CD4-positive, alpha-beta T cell treated with Interferon alpha-2 for 1 hour (primary cell): ENCODE results near the gene MTHFD1L.

Source experiments
- DNase-seq, 2 donors: peaks; one replicate each; pipeline ENCODE4 v3.0.0-alpha.2; 2020 to 2022

MTHFD1L gene

GRCh38 chr6:150993253-150993652 lies 127.8 kb downstream of the MTHFD1L start:
- no peak for DNase-seq

DNA sequence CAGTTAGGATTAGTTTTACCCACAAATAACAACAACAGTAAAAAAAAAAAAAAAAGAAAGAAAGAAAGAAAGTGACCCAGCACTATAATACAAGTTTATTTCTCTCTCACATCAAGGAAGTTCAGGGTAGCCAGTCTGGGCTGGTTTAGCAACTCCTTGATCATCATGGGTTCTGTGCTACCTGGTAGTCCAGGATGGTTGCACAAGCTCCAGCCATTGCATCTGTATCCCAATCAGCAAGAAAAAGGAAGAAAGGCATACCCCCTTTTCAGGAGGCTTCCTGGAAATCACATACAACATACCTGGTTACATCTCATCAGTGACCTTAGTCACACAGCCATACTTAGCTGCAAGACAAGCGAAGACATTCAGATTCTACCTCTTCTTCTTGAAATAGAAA lies 128.5 kb downstream of the MTHFD1L start:
- DNase-seq = no peak

- DNase-seq = no peak
These were observed 131.5 kb downstream of the MTHFD1L start for GRCh38 chr6:150996968-150997367.

DNA sequence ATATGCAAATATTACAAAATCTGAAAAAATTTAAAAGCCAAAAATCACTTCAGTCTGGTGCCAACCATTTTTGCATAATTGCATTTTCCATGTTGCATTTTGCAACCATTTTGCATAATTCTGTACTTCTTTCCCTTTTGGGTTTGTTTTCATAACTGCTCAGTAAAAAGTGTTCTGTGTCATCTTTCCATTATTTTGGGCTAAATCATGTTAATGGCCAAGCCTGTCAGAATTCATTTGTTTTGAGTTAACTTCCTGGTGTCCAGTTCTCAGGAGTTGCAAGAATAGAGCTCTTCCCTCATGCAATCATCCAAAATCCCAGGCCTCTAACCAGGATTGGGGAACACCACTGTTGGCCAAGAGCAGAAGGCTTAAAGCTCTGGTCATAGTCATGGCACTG lies 133.6 kb downstream of the MTHFD1L start:
- DNase-seq = no peak

DNA sequence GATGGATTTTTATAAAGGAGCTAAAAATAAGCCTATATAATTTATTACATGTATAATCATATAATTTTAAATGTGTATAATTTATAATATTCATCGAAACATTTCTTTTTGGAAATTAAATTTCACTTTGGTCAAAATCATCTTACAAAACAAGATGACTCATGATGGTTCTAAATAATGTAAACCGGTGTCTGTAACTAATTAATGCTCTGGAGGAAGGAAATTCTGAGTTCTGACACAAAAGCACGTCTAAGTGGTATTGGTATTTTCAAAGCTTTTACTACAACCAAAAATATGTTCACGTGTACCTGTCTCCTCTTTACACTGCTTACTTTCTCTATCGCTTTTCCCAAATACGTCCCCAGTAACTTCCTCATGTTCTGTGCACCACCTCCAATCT lies 134.1 kb downstream of the MTHFD1L start:
- no peak for DNase-seq

DNA sequence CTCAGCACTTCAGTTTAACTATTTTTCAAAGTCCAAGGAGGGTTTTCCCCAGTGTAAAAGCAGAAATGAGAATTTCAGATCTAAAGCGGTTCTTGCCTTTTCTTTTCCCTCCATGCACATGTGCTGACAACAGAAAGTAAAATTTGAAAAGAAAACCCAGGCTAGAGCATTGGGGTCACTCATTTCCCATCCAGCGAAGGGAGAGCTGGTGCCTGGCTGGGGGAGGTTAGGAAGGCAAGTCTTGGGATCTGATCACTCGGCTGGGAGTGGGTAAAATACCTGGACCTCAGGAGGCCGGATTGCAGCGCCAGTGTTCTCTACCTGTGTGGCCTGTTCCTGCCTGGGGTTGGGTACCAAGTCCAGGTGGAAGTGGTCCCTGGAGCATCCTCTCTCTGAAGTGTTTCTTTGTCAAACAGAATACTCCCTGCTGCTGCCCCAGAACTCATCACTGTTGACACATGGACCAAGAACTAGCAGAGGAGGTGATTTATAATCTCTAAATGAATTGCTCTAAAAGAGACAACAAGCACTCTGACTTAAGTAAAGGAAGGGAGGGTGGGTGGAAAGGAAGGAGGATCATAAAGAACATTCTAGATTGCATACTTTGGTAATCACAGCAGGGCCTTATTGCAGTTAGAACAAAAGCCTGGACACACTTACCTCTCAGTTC lies 136.0 kb downstream of the MTHFD1L start:
- no peak for DNase-seq

DNA sequence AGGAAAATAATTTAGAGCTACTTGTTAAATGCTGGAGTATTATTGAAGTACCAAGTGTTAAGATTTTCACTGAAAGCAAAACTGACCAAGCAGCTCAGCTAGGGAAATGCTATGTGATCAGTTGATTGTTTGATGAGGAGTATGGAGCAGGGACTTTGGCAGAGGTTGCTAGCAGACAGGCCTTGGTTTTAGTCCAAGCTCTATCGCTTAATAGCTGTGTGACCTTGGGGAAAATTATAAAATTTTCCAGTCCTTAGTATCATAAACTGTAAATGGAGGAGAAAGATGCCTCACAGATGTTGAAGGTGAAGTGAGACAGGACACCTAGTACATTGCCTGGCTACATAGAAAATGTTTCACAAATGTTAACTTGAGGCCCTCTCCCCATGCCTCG lies 136.6 kb downstream of the MTHFD1L start:
- DNase-seq = no peak

- no peak for DNase-seq
These were observed 137.0 kb downstream of the MTHFD1L start for GRCh38 chr6:151002491-151002935.

GRCh38 chr6:151004383-151005024 lies 139.0 kb downstream of the MTHFD1L start:
- peak in 1 of 2 donors; percentile 2 for DNase-seq

GRCh38 chr6:151005164-151005563 lies 139.7 kb downstream of the MTHFD1L start:
- DNase-seq = no peak

- no peak for DNase-seq
These were observed 140.6 kb downstream of the MTHFD1L start for GRCh38 chr6:151005896-151006632.

DNA sequence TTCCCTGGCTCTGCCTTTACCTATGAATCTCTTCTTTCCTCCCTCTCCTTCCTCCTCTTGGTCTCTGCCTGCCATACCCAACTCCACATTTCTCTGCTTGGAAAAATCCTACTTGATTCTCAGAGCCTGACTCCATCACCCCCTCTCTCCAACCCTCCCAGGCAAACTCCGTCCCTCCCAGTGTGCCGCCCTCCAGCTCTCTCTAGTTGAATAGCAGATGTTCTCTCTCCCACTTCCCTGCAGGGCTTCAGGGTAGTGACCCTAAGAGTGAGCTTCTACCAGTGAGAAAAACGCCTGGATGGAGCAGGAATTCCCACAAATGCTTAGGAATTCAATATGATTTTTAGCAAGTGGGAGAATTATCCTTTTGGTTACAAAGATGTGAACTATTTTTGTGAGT lies 141.6 kb downstream of the MTHFD1L start:
- no peak for DNase-seq

GRCh38 chr6:151007922-151008321 lies 142.4 kb downstream of the MTHFD1L start:
- DNase-seq = no peak

DNA sequence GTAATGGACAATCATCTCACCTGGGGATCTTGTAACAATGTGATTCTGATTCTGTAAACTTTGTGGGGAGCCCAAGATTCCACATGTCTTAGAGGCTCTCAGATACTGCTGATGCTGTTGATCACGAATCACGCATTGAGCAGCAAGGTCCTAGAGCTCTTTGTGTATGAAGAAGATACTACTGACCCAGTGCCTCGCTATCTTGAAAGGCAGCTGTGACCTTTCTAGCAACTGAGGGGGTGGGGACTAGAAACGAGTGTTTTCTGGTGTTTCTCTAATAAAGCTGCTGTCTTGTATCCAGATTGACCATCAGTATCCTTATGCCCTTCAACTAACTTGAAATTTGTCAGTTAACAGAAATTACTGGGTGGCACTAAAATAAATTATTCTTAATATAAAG lies 142.9 kb downstream of the MTHFD1L start:
- no peak for DNase-seq

DNA sequence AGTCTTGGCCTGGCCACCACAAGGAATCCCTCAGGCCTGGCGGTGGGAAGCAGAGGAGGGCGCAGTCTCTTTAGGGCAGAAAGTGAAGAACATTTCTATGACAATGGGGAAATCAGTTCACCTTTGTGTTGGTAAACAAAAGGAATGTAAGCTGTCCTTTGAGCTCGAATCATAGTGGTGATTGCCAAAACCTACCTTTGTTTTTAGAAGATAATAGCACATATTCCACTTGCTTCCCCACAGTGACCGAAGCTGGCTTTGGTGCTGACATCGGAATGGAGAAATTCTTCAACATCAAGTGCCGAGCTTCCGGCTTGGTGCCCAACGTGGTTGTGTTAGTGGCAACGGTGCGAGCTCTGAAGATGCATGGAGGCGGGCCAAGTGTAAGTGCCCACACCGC lies 144.1 kb downstream of the MTHFD1L start:
- DNase-seq = no peak

GRCh38 chr6:151010071-151010470 lies 144.6 kb downstream of the MTHFD1L start:
- no peak for DNase-seq

DNA sequence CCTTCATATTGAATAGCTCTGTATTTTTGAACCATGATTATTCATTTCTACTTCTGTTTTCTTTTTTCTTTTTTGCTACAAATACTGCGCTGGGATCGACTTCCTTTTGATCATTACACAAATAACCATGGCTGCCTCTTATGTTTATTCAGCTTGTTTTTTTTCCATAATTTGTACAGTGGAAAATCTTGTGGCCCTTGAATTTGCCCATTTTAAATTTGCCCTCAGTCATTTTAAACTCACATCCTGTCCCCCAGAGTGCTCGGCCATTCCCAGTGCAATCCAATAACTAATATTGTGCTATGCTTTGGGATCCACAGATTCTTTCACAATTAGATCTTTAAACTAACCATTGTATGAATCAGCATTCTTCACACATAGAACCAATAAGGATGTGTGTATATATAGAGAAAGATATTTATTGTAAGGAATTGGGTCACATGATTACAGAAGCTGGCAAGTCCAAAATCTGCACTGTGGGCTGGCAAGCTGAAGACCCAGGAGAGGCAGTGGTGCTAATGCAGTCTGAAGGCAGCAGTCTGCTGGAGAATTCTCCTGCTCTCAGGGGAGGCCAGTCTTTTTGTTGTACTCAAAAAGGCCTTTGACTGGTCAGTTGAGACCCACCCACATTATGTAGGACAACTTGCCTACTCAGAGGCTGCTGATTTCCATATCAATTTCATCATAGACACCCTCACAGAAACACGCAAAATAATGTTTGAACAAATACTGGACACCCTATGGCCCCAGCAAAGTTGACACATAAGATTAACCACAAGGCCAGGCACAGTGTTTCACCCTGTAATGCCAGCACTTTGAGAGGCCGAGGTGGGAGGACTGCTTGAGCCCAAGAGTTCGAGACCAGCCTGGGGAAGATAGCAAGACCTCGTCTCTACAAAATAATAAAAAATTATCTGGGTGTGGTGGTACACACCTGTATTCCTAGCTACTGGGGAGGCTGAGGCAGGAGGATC lies 147.1 kb downstream of the MTHFD1L start:
- DNase-seq = no peak

DNA sequence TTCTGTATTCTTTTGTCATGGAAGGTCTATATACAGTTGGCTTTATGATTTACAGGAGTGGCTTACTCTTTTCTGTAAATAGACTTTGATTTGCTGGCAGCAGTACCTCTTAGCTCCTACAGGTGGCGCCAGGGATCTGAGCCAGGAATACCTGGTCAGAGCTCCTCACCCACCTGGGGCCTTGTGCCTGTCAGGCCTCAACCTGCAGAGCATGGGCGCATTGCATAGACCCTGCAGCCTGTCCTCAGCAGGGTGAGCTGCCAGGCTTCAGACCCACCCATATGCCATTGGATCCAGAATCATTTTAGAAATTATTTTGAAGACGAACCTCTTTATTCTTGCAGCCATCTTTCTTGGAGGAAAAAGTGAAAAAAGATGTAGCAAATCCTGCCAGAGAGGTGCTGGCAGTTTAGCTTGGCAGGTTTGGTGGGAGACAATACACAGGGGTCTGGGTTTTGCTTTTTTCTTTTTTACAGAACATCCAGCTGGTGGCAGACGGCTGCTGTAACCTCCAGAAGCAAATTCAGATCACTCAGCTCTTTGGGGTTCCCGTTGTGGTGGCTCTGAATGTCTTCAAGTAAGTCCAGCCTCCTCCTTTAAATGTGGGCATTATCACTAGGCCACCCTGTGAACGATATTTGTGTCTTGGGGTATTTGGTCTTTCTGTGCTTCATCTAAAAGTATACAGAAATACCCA lies 149.1 kb downstream of the MTHFD1L start:
- peak; percentile 54 to 71 for DNase-seq

GRCh38 chr6:151015101-151015700 lies 149.7 kb downstream of the MTHFD1L start:
- DNase-seq = no peak

DNA sequence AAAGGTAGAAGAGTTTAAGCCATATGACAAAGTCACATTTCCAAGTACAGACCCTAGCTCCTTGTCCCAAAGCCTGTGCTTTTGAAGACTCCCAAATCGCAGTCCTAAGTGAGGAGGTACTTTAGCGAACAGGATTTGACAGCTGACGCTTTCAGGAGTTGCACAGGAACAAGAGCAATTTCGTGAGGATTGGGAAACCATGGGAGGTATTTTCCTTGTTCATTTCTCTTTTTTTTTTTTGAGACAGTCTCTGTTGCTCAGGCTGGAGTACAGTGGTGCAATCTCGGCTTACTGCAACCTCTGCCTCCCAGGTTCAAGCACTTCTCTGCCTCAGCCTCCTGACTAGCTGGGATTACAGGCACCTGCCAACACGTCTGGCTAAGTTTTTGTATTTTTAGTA lies 150.6 kb downstream of the MTHFD1L start:
- DNase-seq = no peak

DNA sequence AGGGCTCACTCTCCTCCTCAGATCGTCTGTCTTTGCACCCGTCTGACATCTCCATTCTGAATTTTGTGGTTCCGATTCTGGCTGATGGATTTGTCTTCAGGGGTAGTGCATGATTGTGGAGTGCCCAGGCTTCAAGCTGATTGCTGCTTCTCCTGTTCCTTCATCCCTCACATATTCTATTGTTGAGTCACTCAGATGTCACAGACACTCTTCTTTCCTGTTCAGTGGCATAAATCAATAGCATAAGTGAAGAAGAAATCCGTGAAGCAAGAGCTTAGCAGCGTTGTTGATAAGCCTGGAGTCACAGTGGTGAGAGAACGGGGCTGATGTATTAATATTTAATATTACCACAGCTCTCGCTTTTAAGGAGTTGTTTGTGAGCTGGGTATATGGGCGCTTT lies 152.5 kb downstream of the MTHFD1L start:
- no peak for DNase-seq
